WTC11 (cell line): Measurements from ENCODE around the gene ROBO2. TPM values are rescaled to one million over a fixed set of nuclear protein-coding genes. Genes with fewer than 3 reads are reported as not detected.

Experiments used
- ATAC-seq: fragments of 200-7000 bp; cut with Tn5 transposase; 2 replicates; pipeline ENCODE4 v1.10.0; 2021; ENCODE audit warnings: mild to moderate bottlenecking, moderate library complexity
- CTCF ChIA-PET: fragments of 300-600 bp; sonication (Branson Sonifier 250); formaldehyde crosslinking; loops from one replicate; lab custom pipeline; 2021; ENCODE audit warnings: antibody characterized with exemption; lab: Charles Lee
- POLR2A ChIA-PET: fragments of 350-600 bp; sonication (Branson Sonifier 250); formaldehyde crosslinking; loops from one replicate; lab custom pipeline; 2021; ENCODE audit warnings: antibody characterized with exemption; lab: Charles Lee
- DNase-seq: peaks from one replicate; pipeline ENCODE4 v3.0.0; 2021; ENCODE audit warnings: low spot score
- H3K27ac Mint-ChIP-seq: 2 replicates; pipeline ENCODE4 v1.8.0; 2021; ENCODE audit warnings: mixed read lengths
- H3K27me3 Mint-ChIP-seq: 2 replicates; pipeline ENCODE4 v1.8.0; 2021; ENCODE audit warnings: low read depth, mild to moderate bottlenecking, moderate library complexity, mixed read lengths
- H3K36me3 Mint-ChIP-seq: 2 replicates; pipeline ENCODE4 v1.8.0; 2021; ENCODE audit warnings: mixed read lengths
- H3K4me1 Mint-ChIP-seq: 2 replicates; pipeline ENCODE4 v1.8.0; 2022; ENCODE audit warnings: mixed read lengths
- H3K4me3 Mint-ChIP-seq: 2 replicates; pipeline ENCODE4 v1.8.0; 2021; ENCODE audit warnings: mild to moderate bottlenecking, moderate library complexity, mixed read lengths
- H3K9me3 Mint-ChIP-seq: 2 replicates; pipeline ENCODE4 v1.8.0; 2021; ENCODE audit warnings: mixed read lengths
- AFF4 ChIP-seq: sonication (generic); formaldehyde crosslinking; IDR thresholded peaks from 2 replicates; pipeline ENCODE4 v1.8.1; 2023; ENCODE audit warnings: mild to moderate bottlenecking, missing genetic modification reagents, borderline replicate concordance
- ATF1 ChIP-seq: sonication (generic); formaldehyde crosslinking; IDR thresholded peaks from 2 replicates; pipeline ENCODE4 v1.8.1; 2023; ENCODE audit warnings: mild to moderate bottlenecking, moderate library complexity, missing genetic modification reagents
- ELF4 ChIP-seq: sonication (generic); formaldehyde crosslinking; IDR thresholded peaks from 2 replicates; pipeline ENCODE4 v1.8.1; 2022; ENCODE audit warnings: low read depth, mild to moderate bottlenecking, moderate library complexity, missing genetic modification reagents
- EMX1 ChIP-seq: fragments of 250-450 bp; sonication (Bioruptor Pico); IDR thresholded peaks from 2 replicates; pipeline ENCODE4 v1.8.0; 2021; ENCODE audit warnings: mild to moderate bottlenecking
- GABPB1 ChIP-seq: sonication (generic); formaldehyde crosslinking; IDR thresholded peaks from 2 replicates; pipeline ENCODE4 v1.8.1; 2023; ENCODE audit warnings: mild to moderate bottlenecking, missing genetic modification reagents
- IRF2 ChIP-seq: sonication (generic); formaldehyde crosslinking; IDR thresholded peaks from 2 replicates; pipeline ENCODE4 v1.8.0; 2022; ENCODE audit warnings: low read depth, missing genetic modification reagents, borderline replicate concordance
- MLX ChIP-seq: sonication (generic); formaldehyde crosslinking; IDR thresholded peaks from 2 replicates; pipeline ENCODE4 v1.8.1; 2023; ENCODE audit warnings: mild to moderate bottlenecking, missing genetic modification reagents, moderate library complexity
- NFE2L1 ChIP-seq: sonication (generic); formaldehyde crosslinking; IDR thresholded peaks from 2 replicates; pipeline ENCODE4 v1.8.1; 2023; ENCODE audit warnings: missing genetic modification reagents
- PRRX2 ChIP-seq: fragments of 250-450 bp; sonication (Bioruptor Pico); IDR thresholded peaks from 2 replicates; pipeline ENCODE4 v1.8.0; 2021; ENCODE audit warnings: mild to moderate bottlenecking
- RELA ChIP-seq: sonication (generic); formaldehyde crosslinking; IDR thresholded peaks from 2 replicates; pipeline ENCODE4 v1.8.1; 2022; ENCODE audit warnings: missing genetic modification reagents, mild to moderate bottlenecking, borderline replicate concordance
- ZNF219 ChIP-seq: sonication (generic); formaldehyde crosslinking; IDR thresholded peaks from 2 replicates; pipeline ENCODE4 v1.8.0; 2023; ENCODE audit warnings: missing genetic modification reagents, mild to moderate bottlenecking, borderline replicate concordance
- ZNF396 ChIP-seq: fragments of 250-450 bp; sonication (Bioruptor Pico); IDR thresholded peaks from 2 replicates; pipeline ENCODE4 v1.8.0; 2021; ENCODE audit warnings: mild to moderate bottlenecking, moderate library complexity, borderline replicate concordance
- ZNF532 ChIP-seq: fragments of 250-450 bp; sonication (Bioruptor Pico); IDR thresholded peaks from 2 replicates; pipeline ENCODE4 v1.9.0; 2021; ENCODE audit warnings: mild to moderate bottlenecking, borderline replicate concordance
- ZSCAN18 ChIP-seq: fragments of 250-450 bp; sonication (Bioruptor Pico); IDR thresholded peaks from 2 replicates; pipeline ENCODE4 v2.1.2; 2022; ENCODE audit warnings: mild to moderate bottlenecking, moderate library complexity
- total RNA-seq: library from RNA; stranded (reverse); gene quantifications from 3 replicates; pipeline ENCODE4 v1.2.3, GENCODE V29; 2021
- TF ChIP-seq, protein P1 (sequence below): sonication (generic); formaldehyde crosslinking; IDR thresholded peaks from 2 replicates; pipeline ENCODE4 v1.8.1; 2022; ENCODE audit warnings: missing genetic modification reagents, borderline replicate concordance
- TF ChIP-seq, protein P2 (sequence below): sonication (generic); formaldehyde crosslinking; IDR thresholded peaks from 2 replicates; pipeline ENCODE4 v1.8.0; 2022; ENCODE audit warnings: mild to moderate bottlenecking, missing genetic modification reagents
- TF ChIP-seq, protein P3 (sequence below): fragments of 250-450 bp; sonication (Bioruptor Pico); IDR thresholded peaks from 2 replicates; pipeline ENCODE4 v1.9.0; 2021; ENCODE audit warnings: moderate library complexity, mild to moderate bottlenecking, inconsistent platforms, borderline replicate concordance
- TF ChIP-seq, protein P4 (sequence below): sonication (generic); formaldehyde crosslinking; IDR thresholded peaks from 2 replicates; pipeline ENCODE4 v1.8.1; 2022; ENCODE audit warnings: low read depth, missing genetic modification reagents, borderline replicate concordance

The ROBO2 gene
- total RNA-seq, 1 experiment from 2014 or later: 11.7 TPM

- no peak for ATAC-seq
- ChIA-PET POLR2A (no interaction called here), CTCF (no interaction called here)
Measured at GRCh38 chr3:77381431-77381830, 341.5 kb downstream of the ROBO2 start.

More at GRCh38 chr3:77381431-77381830, 341.5 kb downstream of the ROBO2 start:
- Mint-ChIP-seq H3K4me1 (peaks cover 25% of the 10 kb centered on the region), H3K4me3 (no peak overlapping the region), H3K36me3 (no peaks in the 10 kb centered on the region), H3K9me3 (no peaks in the 10 kb centered on the region), H3K27me3 (no peaks in the 10 kb centered on the region), H3K27ac (no peak overlapping the region)
- no peak for TF ChIP-seq ZNF219
- no peak for TF ChIP-seq ZNF532
- TF ChIP-seq RELA (CRISPR knock-in tag): no peak
- TF ChIP-seq, protein P1, sequence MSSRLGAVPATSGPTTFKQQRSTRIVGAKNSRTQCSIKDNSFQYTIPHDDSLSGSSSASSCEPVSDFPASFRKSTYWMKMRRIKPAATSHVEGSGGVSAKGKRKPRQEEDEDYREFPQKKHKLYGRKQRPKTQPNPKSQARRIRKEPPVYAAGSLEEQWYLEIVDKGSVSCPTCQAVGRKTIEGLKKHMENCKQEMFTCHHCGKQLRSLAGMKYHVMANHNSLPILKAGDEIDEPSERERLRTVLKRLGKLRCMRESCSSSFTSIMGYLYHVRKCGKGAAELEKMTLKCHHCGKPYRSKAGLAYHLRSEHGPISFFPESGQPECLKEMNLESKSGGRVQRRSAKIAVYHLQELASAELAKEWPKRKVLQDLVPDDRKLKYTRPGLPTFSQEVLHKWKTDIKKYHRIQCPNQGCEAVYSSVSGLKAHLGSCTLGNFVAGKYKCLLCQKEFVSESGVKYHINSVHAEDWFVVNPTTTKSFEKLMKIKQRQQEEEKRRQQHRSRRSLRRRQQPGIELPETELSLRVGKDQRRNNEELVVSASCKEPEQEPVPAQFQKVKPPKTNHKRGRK (CRISPR knock-in tag): no peak
- TF ChIP-seq ELF4 (CRISPR knock-in tag): no peak
- TF ChIP-seq ZNF396: no peak
- no peak for TF ChIP-seq EMX1 (CRISPR knock-in tag)
- no peak for TF ChIP-seq NFE2L1 (CRISPR knock-in tag)
- TF ChIP-seq ATF1 (CRISPR knock-in tag): no peak
- no peak for TF ChIP-seq MLX
- TF ChIP-seq, protein P2, sequence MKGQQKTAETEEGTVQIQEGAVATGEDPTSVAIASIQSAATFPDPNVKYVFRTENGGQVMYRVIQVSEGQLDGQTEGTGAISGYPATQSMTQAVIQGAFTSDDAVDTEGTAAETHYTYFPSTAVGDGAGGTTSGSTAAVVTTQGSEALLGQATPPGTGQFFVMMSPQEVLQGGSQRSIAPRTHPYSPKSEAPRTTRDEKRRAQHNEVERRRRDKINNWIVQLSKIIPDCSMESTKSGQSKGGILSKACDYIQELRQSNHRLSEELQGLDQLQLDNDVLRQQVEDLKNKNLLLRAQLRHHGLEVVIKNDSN (CRISPR knock-in tag): no peak
- TF ChIP-seq IRF2 (CRISPR knock-in tag): no peak
- TF ChIP-seq ZSCAN18 (CRISPR knock-in tag): no peak
- TF ChIP-seq GABPB1 (CRISPR knock-in tag): no peak
- TF ChIP-seq PRRX2 (CRISPR knock-in tag): no peak
- TF ChIP-seq, protein P3, sequence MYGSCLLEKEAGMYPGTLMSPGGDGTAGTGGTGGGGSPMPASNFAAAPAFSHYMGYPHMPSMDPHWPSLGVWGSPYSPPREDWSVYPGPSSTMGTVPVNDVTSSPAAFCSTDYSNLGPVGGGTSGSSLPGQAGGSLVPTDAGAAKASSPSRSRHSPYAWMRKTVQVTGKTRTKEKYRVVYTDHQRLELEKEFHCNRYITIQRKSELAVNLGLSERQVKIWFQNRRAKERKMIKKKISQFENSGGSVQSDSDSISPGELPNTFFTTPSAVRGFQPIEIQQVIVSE (CRISPR knock-in tag): no peak
- no peak for TF ChIP-seq AFF4 (CRISPR knock-in tag)
- TF ChIP-seq, protein P4, sequence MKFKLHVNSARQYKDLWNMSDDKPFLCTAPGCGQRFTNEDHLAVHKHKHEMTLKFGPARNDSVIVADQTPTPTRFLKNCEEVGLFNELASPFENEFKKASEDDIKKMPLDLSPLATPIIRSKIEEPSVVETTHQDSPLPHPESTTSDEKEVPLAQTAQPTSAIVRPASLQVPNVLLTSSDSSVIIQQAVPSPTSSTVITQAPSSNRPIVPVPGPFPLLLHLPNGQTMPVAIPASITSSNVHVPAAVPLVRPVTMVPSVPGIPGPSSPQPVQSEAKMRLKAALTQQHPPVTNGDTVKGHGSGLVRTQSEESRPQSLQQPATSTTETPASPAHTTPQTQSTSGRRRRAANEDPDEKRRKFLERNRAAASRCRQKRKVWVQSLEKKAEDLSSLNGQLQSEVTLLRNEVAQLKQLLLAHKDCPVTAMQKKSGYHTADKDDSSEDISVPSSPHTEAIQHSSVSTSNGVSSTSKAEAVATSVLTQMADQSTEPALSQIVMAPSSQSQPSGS (CRISPR knock-in tag): no peak
- DNase-seq: no peak
